Activated CD4-positive, alpha-beta memory T cell treated with anti-CD3 and anti-CD28 coated beads for 36 hours (primary cell): ENCODE data around the gene SLC2A13. TPM values are rescaled to one million over a fixed set of nuclear protein-coding genes. Genes with fewer than 3 reads are reported as not detected.

ENCODE experiments used
- CTCF ChIA-PET: fragments of 350-600 bp; sonication (Branson Sonifier 250); formaldehyde crosslinking; loops from one replicate; lab custom pipeline; 2021; ENCODE audit warnings: antibody characterized with exemption, inconsistent platforms; lab: Charles Lee
- POLR2A ChIA-PET: fragments of 350-600 bp; sonication (Branson Sonifier 250); formaldehyde crosslinking; loops from one replicate; lab custom pipeline; 2021; ENCODE audit warnings: antibody characterized with exemption; lab: Charles Lee
- DNase-seq: peaks from one replicate; pipeline ENCODE4 v3.0.0-alpha.2; 2020
- H3K27ac Mint-ChIP-seq: one replicate; pipeline ENCODE4 v1.8.0; 2021; ENCODE audit warnings: mixed read lengths
- H3K27me3 Mint-ChIP-seq: one replicate; pipeline ENCODE4 v1.8.0; 2021; ENCODE audit warnings: mixed read lengths
- H3K36me3 Mint-ChIP-seq: one replicate; pipeline ENCODE4 v1.8.0; 2021; ENCODE audit warnings: mixed read lengths
- H3K4me1 Mint-ChIP-seq: one replicate; pipeline ENCODE4 v1.8.0; 2021; ENCODE audit warnings: low read depth, mixed read lengths
- H3K4me3 Mint-ChIP-seq: one replicate; pipeline ENCODE4 v1.8.0; 2021; ENCODE audit warnings: mild to moderate bottlenecking, mixed read lengths
- H3K9me3 Mint-ChIP-seq: one replicate; pipeline ENCODE4 v1.8.0; 2021; ENCODE audit warnings: mixed read lengths
- intact Hi-C: fragments of 100-400 bp; cut with micrococcal nuclease; formaldehyde crosslinking; loops from one replicate; pipeline ENCODE4 v1.15.1; 2023
- total RNA-seq, 2 experiments: library from RNA; stranded (reverse); gene quantifications; one replicate each; pipeline ENCODE4 v1.2.3, GENCODE V29; 2021

SLC2A13 gene
- total RNA-seq, 2 experiments from 2014 or later = 3.4 to 3.8 TPM

DNA sequence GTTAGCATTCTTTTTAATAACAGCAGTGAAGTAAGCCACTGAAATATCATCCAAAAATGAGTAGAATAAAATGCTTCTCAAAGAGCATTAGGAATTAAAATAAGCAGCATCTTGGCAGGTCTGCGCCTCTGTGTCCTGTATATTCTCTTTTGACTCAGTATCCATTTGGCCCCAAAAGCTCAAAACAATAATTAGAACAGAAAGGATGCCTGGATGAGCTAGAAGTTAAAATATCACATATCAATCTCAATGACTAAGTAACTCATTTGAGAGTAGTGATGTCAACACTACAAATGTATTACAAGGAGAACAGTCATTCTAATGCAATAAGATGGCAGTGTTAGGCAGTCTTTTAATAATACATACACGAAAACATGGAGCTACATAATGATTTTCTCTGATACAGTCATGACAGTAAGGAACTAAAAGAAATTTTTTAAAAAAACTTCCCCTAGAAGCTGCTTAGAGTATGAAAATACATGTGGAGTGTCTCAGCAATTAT is 325.4 kb downstream of the SLC2A13 start:
- no peaks in the 10 kb centered on the region for H3K4me1 Mint-ChIP-seq
- no peak overlapping the region for H3K27ac Mint-ChIP-seq
- CTCF ChIA-PET = interaction anchor here (0.8 to 1.8 kb wide), 2 partner anchors 15 to 211 kb away, joined by 3 to 5 read pairs; no protein-coding TSS in a partner anchor
- no peaks in the 10 kb centered on the region for H3K27me3 Mint-ChIP-seq
- POLR2A ChIA-PET = no interaction called here
- intact Hi-C loops = no loop called here
- no peak for DNase-seq
- peaks cover 2% of the 10 kb centered on the region for H3K36me3 Mint-ChIP-seq
- peaks cover 7% of the 10 kb centered on the region for H3K9me3 Mint-ChIP-seq
- H3K4me3 Mint-ChIP-seq = no peak overlapping the region

DNA sequence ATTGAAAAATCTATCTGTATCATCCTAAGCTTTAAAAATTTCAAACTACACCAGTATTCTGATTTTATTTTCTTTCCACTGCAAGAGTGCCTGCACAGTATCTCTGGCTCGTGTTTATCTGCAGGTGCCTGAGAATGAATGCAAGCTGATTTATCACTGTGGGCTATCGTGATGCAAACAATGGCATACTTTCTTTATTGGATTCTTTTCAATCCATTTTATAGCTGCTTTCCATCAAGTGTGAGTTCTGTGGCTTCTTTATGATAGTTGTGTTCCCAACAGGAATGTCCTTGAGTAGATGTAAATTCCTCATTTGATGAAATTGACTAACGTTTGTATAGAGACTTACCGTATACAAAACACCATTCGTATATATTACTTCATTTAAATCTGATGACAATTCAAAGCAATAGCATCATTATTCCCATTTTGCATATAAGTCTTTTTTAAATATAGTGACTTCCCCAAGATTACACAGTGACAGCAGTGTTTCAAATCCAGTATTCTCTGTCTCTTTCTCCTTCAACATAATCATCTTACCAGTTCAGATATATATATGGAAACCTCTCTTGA is 326.0 kb downstream of the SLC2A13 start:
- intact Hi-C loops = no loop called here
- peaks cover 7% of the 10 kb centered on the region for H3K9me3 Mint-ChIP-seq
- no peak for DNase-seq
- POLR2A ChIA-PET = no interaction called here
- no peak overlapping the region for H3K4me3 Mint-ChIP-seq
- no peak overlapping the region for H3K27ac Mint-ChIP-seq
- peaks cover 2% of the 10 kb centered on the region for H3K36me3 Mint-ChIP-seq
- H3K27me3 Mint-ChIP-seq = no peaks in the 10 kb centered on the region
- H3K4me1 Mint-ChIP-seq = no peaks in the 10 kb centered on the region
- CTCF ChIA-PET = interaction anchor here (1.8 kb wide), 1 partner anchor 15 kb away, joined by 5 read pairs; no protein-coding TSS in a partner anchor

DNA sequence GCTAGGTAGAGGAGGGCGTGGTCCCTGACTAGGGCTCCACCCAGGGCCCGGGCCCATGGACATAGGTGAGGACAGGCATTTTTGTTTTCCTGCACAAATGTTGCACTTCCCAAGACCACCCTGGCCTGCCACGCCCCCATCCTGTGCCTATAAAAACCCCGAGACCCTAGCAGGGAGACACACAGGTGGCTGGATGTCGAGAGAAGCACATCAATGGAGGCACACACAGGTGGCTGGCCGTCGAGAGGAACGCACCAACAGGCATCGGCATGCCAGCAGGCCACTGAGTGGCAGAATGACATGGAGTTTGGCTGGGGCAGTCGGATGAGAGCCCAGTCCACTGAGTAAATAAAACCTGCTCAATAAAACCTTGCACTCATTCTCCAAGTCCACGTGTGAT is 328.4 kb downstream of the SLC2A13 start:
- POLR2A ChIA-PET = no interaction called here
- Mint-ChIP-seq H3K27me3 (no peaks in the 10 kb centered on the region), H3K27ac (no peak overlapping the region), H3K36me3 (no peaks in the 10 kb centered on the region), H3K4me3 (no peak overlapping the region), H3K4me1 (no peaks in the 10 kb centered on the region), H3K9me3 (peaks cover 2% of the 10 kb centered on the region)
- intact Hi-C loops = no loop called here
- DNase-seq = no peak
- CTCF ChIA-PET = no interaction called here

DNA sequence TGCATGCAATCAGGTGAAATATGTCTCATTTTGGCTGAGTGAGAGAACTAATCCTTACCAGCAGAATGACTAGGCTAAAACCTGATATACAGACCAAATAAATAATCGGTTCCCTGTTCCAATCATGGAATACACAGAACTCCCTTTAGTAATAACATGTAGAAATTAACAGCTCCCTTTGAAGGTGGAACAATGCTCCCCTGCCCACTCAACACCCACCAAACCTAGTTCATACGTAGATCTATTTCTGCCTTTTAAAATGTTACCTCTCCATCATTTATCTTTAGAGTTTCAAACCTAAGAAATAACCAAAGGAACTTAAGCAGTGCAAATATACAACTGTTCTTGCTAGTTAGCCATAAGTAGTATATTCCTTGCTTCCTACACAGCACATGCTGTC is 332.6 kb downstream of the SLC2A13 start:
- no peak for DNase-seq
- peaks cover under 1% of the 10 kb centered on the region for H3K9me3 Mint-ChIP-seq
- no peaks in the 10 kb centered on the region for H3K36me3 Mint-ChIP-seq
- no peaks in the 10 kb centered on the region for H3K4me1 Mint-ChIP-seq
- POLR2A ChIA-PET = no interaction called here
- CTCF ChIA-PET = interaction anchor here (1.5 kb wide), 1 partner anchor 455 kb away, joined by 3 read pairs; no protein-coding TSS in a partner anchor
- no peak overlapping the region for H3K27ac Mint-ChIP-seq
- intact Hi-C loops = no loop called here
- H3K4me3 Mint-ChIP-seq = no peak overlapping the region
- H3K27me3 Mint-ChIP-seq = no peaks in the 10 kb centered on the region

DNA sequence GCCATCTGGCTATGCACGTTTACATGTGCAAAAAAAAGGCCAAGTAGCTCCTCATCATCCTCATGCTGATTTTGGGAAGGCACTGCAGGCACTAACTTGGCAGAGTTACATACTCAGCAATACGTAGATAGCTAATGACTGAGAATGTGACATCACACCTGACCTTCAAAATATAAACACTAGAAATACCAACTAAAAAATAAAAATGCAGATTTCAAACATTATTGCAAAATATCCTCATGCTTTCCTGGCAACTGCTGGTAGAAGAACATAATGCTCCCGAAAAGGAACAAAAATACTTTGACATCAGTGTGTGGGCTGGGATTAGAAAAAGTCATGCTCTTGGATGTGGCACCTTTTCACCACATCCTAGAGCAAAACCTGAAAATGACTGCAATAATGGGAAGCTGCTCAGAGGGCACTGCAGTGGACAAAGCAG is 333.0 kb downstream of the SLC2A13 start:
- POLR2A ChIA-PET = no interaction called here
- no peak overlapping the region for H3K4me3 Mint-ChIP-seq
- intact Hi-C loops = no loop called here

DNA sequence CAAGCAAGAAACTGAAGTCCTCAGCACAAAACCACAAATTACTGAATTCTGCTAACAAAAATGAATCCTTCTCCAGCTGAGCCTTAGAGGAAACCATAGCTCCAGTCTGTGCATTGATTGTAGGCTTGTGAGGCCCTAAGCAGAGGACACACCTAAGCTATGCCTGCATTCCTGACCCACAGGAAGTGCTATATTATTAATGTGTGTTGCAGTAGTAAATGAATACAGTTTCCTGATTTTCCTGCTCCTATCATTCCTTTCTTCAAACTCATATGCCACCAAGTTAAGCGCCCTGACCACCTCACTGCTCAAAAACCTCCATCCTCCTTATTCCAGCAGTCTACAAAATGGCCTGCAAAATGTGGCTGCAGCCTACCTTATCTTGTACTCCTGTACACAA is 334.4 kb downstream of the SLC2A13 start:
- Mint-ChIP-seq H3K36me3 (no peaks in the 10 kb centered on the region), H3K27me3 (no peaks in the 10 kb centered on the region), H3K9me3 (peaks cover 7% of the 10 kb centered on the region), H3K4me3 (no peak overlapping the region), H3K27ac (no peak overlapping the region), H3K4me1 (no peaks in the 10 kb centered on the region)
- no peak for DNase-seq
- ChIA-PET CTCF (interaction anchor here (1.5 kb wide), 1 partner anchor 219 kb away, joined by 4 read pairs; no protein-coding TSS in a partner anchor), POLR2A (no interaction called here)
- intact Hi-C loops = no loop called here

More for the DNA sequence above, 333.0 kb downstream of the SLC2A13 start:
- CTCF ChIA-PET = interaction anchor here (1.5 kb wide), 1 partner anchor 455 kb away, joined by 3 read pairs; no protein-coding TSS in a partner anchor
- Mint-ChIP-seq H3K27me3 (no peaks in the 10 kb centered on the region), H3K9me3 (peaks cover 4% of the 10 kb centered on the region), H3K36me3 (no peaks in the 10 kb centered on the region), H3K27ac (no peak overlapping the region), H3K4me1 (no peaks in the 10 kb centered on the region)
- no peak for DNase-seq

DNA sequence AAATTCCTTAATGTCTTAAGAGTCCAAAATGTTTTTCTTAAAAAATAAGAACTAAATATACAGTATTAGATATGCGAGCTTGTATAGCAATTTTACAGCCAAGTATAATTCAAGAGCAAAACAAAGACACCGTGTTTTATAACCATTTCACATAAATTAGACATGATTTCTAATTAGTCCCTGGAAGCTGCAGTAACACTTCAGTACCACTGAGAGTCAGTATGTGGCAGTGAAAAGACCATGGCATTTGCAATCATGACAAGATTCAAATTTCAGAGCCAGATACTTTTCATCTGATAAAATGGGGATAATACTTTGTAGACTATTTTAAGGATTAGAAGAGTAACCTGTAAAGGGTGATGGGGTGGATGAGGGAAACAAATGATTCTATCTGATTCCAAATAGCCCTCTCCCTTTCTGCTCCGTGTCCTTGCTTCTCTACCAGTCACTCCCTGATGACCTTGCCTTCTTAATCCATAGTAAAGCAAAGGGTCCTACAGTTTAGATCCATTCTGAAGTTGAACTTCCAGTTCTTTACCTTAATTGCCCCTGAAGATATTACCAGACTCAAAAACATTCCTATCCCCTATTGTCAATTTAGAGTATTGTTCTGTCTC is 340.8 kb downstream of the SLC2A13 start:
- POLR2A ChIA-PET = no interaction called here
- Mint-ChIP-seq H3K9me3 (peaks cover 7% of the 10 kb centered on the region), H3K27me3 (no peaks in the 10 kb centered on the region), H3K4me1 (no peaks in the 10 kb centered on the region), H3K36me3 (no peaks in the 10 kb centered on the region), H3K4me3 (no peak overlapping the region), H3K27ac (no peak overlapping the region)
- CTCF ChIA-PET = interaction anchor here (0.9 to 1.8 kb wide), 2 partner anchors 15 to 226 kb away, joined by 5 to 13 read pairs; no protein-coding TSS in a partner anchor
- intact Hi-C loops = loop anchor here (1.0 to 10.0 kb wide), 3 partner anchors 225 to 550 kb away; no protein-coding TSS in a partner anchor
- DNase-seq = no peak

DNA sequence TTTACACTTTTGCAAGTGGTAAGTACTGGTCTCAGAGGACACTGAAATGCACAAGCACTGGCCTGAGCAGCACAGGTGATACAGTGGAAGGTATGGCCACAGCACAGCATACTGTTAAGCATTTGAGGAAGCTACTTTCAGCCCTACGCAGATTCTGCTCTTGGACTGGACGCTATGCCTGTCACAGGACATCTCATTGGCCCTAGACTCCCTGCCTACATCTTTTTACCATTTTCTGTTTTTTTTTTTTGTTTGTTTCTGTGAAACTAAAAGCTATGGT is 342.1 kb downstream of the SLC2A13 start:
- Mint-ChIP-seq H3K4me1 (no peaks in the 10 kb centered on the region), H3K27me3 (no peaks in the 10 kb centered on the region), H3K36me3 (no peaks in the 10 kb centered on the region), H3K9me3 (peaks cover 7% of the 10 kb centered on the region), H3K4me3 (no peak overlapping the region), H3K27ac (no peak overlapping the region)
- CTCF ChIA-PET = interaction anchor here (2.0 kb wide), 1 partner anchor 228 kb away, joined by 8 read pairs; no protein-coding TSS in a partner anchor
- POLR2A ChIA-PET = no interaction called here
- intact Hi-C loops = loop anchor here (10.0 kb wide), 1 partner anchor 551 kb away; no protein-coding TSS in a partner anchor
- no peak for DNase-seq

DNA sequence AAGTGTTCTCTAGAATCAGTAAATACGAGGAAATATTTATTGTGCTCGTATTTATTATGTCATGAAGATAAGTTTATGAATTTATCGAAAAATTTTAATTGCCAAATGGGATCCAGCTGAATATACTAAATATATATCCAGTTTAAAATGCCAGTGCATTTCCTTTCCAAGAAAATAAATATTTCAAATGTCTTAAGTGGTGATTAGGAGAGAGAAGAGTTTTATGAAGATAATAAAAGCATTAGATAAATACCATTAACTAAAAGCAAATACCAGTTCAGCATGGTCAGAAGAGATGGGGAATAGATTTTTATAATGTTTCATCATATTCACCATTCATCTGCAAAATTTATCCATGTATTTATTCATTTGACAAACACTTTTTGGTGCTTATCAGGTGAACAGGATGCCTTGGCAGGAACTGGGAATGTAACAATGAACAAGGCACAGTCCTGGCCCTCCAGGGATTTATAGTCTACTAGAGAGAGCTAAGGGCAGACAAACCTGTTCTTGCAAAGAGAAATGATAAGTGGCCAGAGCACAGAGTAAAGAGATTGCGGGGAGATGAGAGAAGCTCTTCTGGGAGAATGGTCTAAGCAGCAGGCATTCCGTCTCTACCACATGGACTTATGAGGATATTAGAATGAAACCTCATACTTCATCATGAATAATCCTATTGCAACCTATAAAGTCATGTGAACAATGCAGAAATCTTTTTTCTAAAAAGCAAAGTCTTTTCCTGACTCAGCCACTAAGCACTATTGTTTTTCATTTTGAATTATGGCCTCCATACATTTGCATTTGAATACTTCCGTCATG is 342.6 kb downstream of the SLC2A13 start:
- Mint-ChIP-seq H3K9me3 (peaks cover 7% of the 10 kb centered on the region), H3K4me1 (no peaks in the 10 kb centered on the region), H3K4me3 (no peak overlapping the region), H3K27me3 (no peaks in the 10 kb centered on the region), H3K36me3 (no peaks in the 10 kb centered on the region), H3K27ac (no peak overlapping the region)
- ChIA-PET CTCF (interaction anchor here (2.0 kb wide), 1 partner anchor 228 kb away, joined by 8 read pairs; no protein-coding TSS in a partner anchor), POLR2A (no interaction called here)
- intact Hi-C loops = loop anchor here (10.0 kb wide), 1 partner anchor 552 kb away; no protein-coding TSS in a partner anchor
- DNase-seq = no peak

DNA sequence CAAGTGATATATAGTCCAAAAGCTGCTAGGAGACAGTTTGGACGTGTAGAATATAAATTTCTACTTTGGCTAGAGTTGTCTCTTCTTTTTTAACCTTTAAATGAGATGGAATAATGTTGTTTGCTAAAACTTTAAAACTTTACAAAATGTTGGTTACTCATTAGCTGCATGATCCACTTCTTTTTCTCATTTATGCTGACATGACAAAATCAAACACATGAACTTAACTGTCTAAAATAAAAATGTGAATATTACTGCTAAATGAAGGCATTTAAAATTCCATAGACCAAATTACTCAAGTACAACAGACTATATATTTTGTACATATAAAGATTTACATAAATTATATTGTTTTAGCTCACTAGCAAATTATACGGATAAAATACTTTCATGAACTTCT is 350.4 kb downstream of the SLC2A13 start:
- POLR2A ChIA-PET = no interaction called here
- no peaks in the 10 kb centered on the region for H3K36me3 Mint-ChIP-seq
- DNase-seq = no peak
- H3K27ac Mint-ChIP-seq = no peak overlapping the region
- H3K4me1 Mint-ChIP-seq = peaks cover 2% of the 10 kb centered on the region
- intact Hi-C loops = no loop called here
- CTCF ChIA-PET = interaction anchor here (1.3 kb wide), 1 partner anchor 235 kb away, joined by 5 read pairs; no protein-coding TSS in a partner anchor
- H3K27me3 Mint-ChIP-seq = no peaks in the 10 kb centered on the region
- H3K4me3 Mint-ChIP-seq = no peak overlapping the region
- H3K9me3 Mint-ChIP-seq = no peaks in the 10 kb centered on the region

DNA sequence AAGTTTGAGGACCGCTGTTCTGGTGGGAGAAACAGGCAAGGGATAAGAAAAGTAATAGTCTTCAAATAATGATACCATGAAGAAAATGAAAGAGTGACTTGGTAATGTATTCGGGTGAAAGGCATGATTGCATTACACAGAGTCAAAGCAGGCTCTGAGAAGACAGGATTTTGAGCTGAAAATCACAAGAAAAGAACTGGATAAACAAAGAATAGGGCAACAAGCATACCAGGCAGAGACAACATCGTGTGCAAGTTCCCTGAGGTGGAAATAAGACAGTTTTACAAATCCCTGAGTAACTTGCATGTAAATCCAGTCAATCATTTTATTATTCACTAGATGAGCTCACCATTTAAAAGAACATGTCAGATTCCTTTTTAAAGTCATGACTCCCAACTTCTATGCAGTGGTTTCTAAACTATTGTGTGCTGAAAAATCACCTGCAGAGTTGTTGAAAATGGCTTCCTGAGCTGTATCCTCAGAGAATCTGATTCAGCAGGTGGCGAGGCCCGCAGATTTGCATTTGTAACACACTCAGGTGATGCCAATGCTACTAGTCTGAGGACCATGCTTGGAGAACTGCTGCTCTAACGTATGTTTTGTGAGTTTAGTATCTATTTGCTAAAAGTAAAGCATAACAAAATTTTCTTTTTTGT is 353.3 kb downstream of the SLC2A13 start:
- ChIA-PET POLR2A (no interaction called here), CTCF (no interaction called here)
- Mint-ChIP-seq H3K36me3 (no peaks in the 10 kb centered on the region), H3K27me3 (no peaks in the 10 kb centered on the region), H3K9me3 (peaks cover 4% of the 10 kb centered on the region), H3K27ac (no peak overlapping the region), H3K4me1 (peaks cover 2% of the 10 kb centered on the region), H3K4me3 (no peak overlapping the region)
- intact Hi-C loops = no loop called here
- no peak for DNase-seq
